Fibroblast of skin of right biceps (primary cell): ENCODE measurements around the gene ARHGAP26.

ENCODE experiments used
- DNase-seq: peaks from one replicate; pipeline ENCODE4 v3.0.0-alpha.2; 2013

Gene ARHGAP26

GRCh38 chr5:142789206-142789605, 19.0 kb downstream of the ARHGAP26 start:
- no peak for DNase-seq

- no peak for DNase-seq
These were observed 22.1 kb downstream of the ARHGAP26 start for GRCh38 chr5:142792012-142792864.

GRCh38 chr5:142792865-142793232, 22.7 kb downstream of the ARHGAP26 start:
- no peak for DNase-seq

- no peak for DNase-seq
These were observed 24.4 kb downstream of the ARHGAP26 start for GRCh38 chr5:142794537-142794936.

- DNase-seq = no peak
These were observed 25.1 kb downstream of the ARHGAP26 start for GRCh38 chr5:142795251-142795650.

GRCh38 chr5:142796492-142797109, 26.4 kb downstream of the ARHGAP26 start:
- no peak for DNase-seq

- DNase-seq = no peak
These were observed 27.2 kb downstream of the ARHGAP26 start for GRCh38 chr5:142797420-142797819.

- no peak for DNase-seq
These were observed 28.1 kb downstream of the ARHGAP26 start for GRCh38 chr5:142798099-142798770.

- no peak for DNase-seq
These were observed 30.8 kb downstream of the ARHGAP26 start for GRCh38 chr5:142800776-142801494.

- no peak for DNase-seq
These were observed 31.3 kb downstream of the ARHGAP26 start for GRCh38 chr5:142801495-142801871.

GRCh38 chr5:142803428-142804125, 33.4 kb downstream of the ARHGAP26 start:
- peak; percentile 48 for DNase-seq

GRCh38 chr5:142805339-142805738, 35.2 kb downstream of the ARHGAP26 start:
- no peak for DNase-seq

- no peak for DNase-seq
These were observed 36.7 kb downstream of the ARHGAP26 start for GRCh38 chr5:142806841-142807267.

- DNase-seq = no peak
These were observed 37.3 kb downstream of the ARHGAP26 start for GRCh38 chr5:142807372-142807911.

GRCh38 chr5:142808878-142809598, 38.9 kb downstream of the ARHGAP26 start:
- no peak for DNase-seq

- DNase-seq = no peak
These were observed 39.9 kb downstream of the ARHGAP26 start for GRCh38 chr5:142810081-142810480.

GRCh38 chr5:142810743-142811290, 40.6 kb downstream of the ARHGAP26 start:
- no peak for DNase-seq

- DNase-seq = no peak
These were observed 41.8 kb downstream of the ARHGAP26 start for GRCh38 chr5:142811866-142812557.

GRCh38 chr5:142813220-142813619, 43.0 kb downstream of the ARHGAP26 start:
- no peak for DNase-seq

GRCh38 chr5:142814122-142814521, 43.9 kb downstream of the ARHGAP26 start:
- no peak for DNase-seq

GRCh38 chr5:142815469-142815868, 45.3 kb downstream of the ARHGAP26 start:
- no peak for DNase-seq
